Lower leg skin (tissue), 3 donors: Measurements from ENCODE around the gene PCDH15.

Source experiments
- CTCF ChIP-seq, 3 donors: fragments of 450-650 bp; IDR thresholded peaks; one replicate each; pipeline ENCODE4 v1.5.1; 2016; ENCODE audit warnings: antibody characterized with exemption in 3 of 3, mild to moderate bottlenecking in 3 of 3, moderate library complexity in 2 of 3
- POLR2A ChIP-seq, 2 donors: fragments of 450-650 bp; IDR thresholded peaks; one replicate each; pipeline ENCODE4 v1.6.1; 2016 to 2017; ENCODE audit warnings: antibody characterized with exemption in 2 of 2, mild to moderate bottlenecking in 1 of 2, moderate library complexity in 1 of 2

GRCh38 chr10:53836638-53837037, 964.4 kb downstream of the PCDH15 start:
- TF ChIP-seq POLR2A (IDR thresholded peaks at IDR 0.05) (no peak), CTCF (IDR thresholded peaks at IDR 0.05) (no peak)
